ENCODE data around the gene AHCYL1.

DNA sequence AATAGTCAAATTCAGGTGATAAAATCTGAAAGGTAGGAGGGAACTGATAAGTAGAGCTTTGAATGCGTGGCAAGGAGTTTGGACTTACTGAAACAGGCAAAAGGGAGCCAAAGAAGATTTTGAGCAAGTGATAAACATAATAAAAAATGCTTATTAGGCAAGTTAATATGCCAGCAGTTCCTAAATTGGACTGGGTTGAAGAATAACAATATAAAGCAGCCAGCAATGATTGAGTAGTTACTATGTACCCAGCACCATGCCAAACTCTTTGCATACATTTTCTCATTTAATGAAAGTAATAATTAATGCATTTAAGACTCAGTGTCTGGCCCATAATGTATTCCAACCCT is 23.8 kb upstream of the AHCYL1 start:
- TF ChIP-seq POLR2A (IDR thresholded peaks at IDR 0.05; ENCODE audit: low read depth, low read length) = no peak
- TF ChIP-seq, protein P1, sequence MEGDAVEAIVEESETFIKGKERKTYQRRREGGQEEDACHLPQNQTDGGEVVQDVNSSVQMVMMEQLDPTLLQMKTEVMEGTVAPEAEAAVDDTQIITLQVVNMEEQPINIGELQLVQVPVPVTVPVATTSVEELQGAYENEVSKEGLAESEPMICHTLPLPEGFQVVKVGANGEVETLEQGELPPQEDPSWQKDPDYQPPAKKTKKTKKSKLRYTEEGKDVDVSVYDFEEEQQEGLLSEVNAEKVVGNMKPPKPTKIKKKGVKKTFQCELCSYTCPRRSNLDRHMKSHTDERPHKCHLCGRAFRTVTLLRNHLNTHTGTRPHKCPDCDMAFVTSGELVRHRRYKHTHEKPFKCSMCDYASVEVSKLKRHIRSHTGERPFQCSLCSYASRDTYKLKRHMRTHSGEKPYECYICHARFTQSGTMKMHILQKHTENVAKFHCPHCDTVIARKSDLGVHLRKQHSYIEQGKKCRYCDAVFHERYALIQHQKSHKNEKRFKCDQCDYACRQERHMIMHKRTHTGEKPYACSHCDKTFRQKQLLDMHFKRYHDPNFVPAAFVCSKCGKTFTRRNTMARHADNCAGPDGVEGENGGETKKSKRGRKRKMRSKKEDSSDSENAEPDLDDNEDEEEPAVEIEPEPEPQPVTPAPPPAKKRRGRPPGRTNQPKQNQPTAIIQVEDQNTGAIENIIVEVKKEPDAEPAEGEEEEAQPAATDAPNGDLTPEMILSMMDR (IDR thresholded peaks at IDR 0.05; ENCODE audit: extremely low read depth in 1 of 2, insufficient read depth in 1 of 2, low read depth in 1 of 2, low read length in 2 of 2) = no peak
